NCI-H1694 (cell line): ENCODE data around the gene POLN.
"Not testable (repeated sequence)": the region's sequence is repeated elsewhere in the genome, so short reads cannot be mapped to it uniquely, and the experiment has no call there.

Source experiments
- DNase-seq: peaks from one replicate; lab custom pipeline; 2025; lab: John Stamatoyannopoulos, UW

The POLN gene

GRCh38 chr4:2220016-2220630 is 21.8 kb downstream of the POLN start:
- peak; percentile 58 for DNase-seq

GRCh38 chr4:2219233-2219760 is 22.6 kb downstream of the POLN start:
- DNase-seq: no peak

GRCh38 chr4:2218436-2218835 is 23.5 kb downstream of the POLN start:
- no peak for DNase-seq

GRCh38 chr4:2217726-2218125 is 24.2 kb downstream of the POLN start:
- no peak for DNase-seq

- DNase-seq: no peak
Measured at GRCh38 chr4:2212831-2213230, 29.1 kb downstream of the POLN start.

- not testable (repeated sequence) for DNase-seq
Measured at GRCh38 chr4:2202789-2203188, 39.1 kb downstream of the POLN start.

GRCh38 chr4:2194496-2194895 is 47.4 kb downstream of the POLN start:
- DNase-seq: no peak

GRCh38 chr4:2193326-2193725 is 48.6 kb downstream of the POLN start:
- DNase-seq: no peak

- no peak for DNase-seq
Measured at GRCh38 chr4:2186865-2187172, 55.1 kb downstream of the POLN start.

- DNase-seq: peak; percentile 0
Measured at GRCh38 chr4:2186133-2186864, 55.6 kb downstream of the POLN start.

- DNase-seq: no peak
Measured at GRCh38 chr4:2183394-2183793, 58.5 kb downstream of the POLN start.

- DNase-seq: no peak
Measured at GRCh38 chr4:2182994-2183393, 58.9 kb downstream of the POLN start.

- no peak for DNase-seq
Measured at GRCh38 chr4:2180410-2180809, 61.5 kb downstream of the POLN start.

GRCh38 chr4:2179717-2180116 is 62.2 kb downstream of the POLN start:
- no peak for DNase-seq

GRCh38 chr4:2178986-2179385 is 62.9 kb downstream of the POLN start:
- DNase-seq: no peak

GRCh38 chr4:2177443-2178093 is 64.4 kb downstream of the POLN start:
- DNase-seq: no peak

GRCh38 chr4:2175990-2176698 is 65.8 kb downstream of the POLN start:
- DNase-seq: no peak

GRCh38 chr4:2174061-2174460 is 67.9 kb downstream of the POLN start:
- no peak for DNase-seq

GRCh38 chr4:2172627-2173231 is 69.2 kb downstream of the POLN start:
- no peak for DNase-seq

- no peak for DNase-seq
Measured at GRCh38 chr4:2172161-2172560, 69.8 kb downstream of the POLN start.

GRCh38 chr4:2168469-2169319 is 73.2 kb downstream of the POLN start:
- DNase-seq: no peak
